ENCODE results near the gene SMC1B. TPM values are rescaled to one million over a fixed set of nuclear protein-coding genes. Genes with fewer than 3 reads are reported as not detected.

SMC1B gene
- total RNA-seq, 3 donors from 2014 or later = not detected

GRCh38 chr22:45435544-45436139 is 22.2 kb upstream of the SMC1B start:
- DNase-seq (ENCODE audit: low spot score in 2 of 2) = peak; percentile 83 to 89
- TF ChIP-seq CTCF (IDR thresholded peaks at IDR 0.05) (peak; percentile 96 to 99 (median 99)), POLR2A (IDR thresholded peaks at IDR 0.05) (no peak), POLR2AphosphoS5 (IDR thresholded peaks at IDR 0.05) (peak; percentile 61 to 74 (median 74))
- intact Hi-C loops (cut with DNase I; ENCODE audit: low total_unique reads) = loop anchor here (1.0 kb wide), 1 partner anchor 10 kb away; no protein-coding TSS in a partner anchor
- Histone ChIP-seq H3K4me1 (no peaks in the 10 kb centered on the region), H3K27me3 (no peaks in the 10 kb centered on the region), H3K27ac (peak overlapping the region; percentile 64 to 86), H3K36me3 (no peaks in the 10 kb centered on the region), H3K4me3 (peak overlapping the region in 2 of 3 donors; percentile 27 to 53), H3K9me3 (no peaks in the 10 kb centered on the region)

GRCh38 chr22:45434981-45435380 is 21.6 kb upstream of the SMC1B start:
- no peaks in the 10 kb centered on the region for H3K9me3 ChIP-seq
- no peaks in the 10 kb centered on the region for H3K36me3 ChIP-seq
- H3K4me3 ChIP-seq = no peak overlapping the region
- peak overlapping the region; percentile 64 to 86 for H3K27ac ChIP-seq
- H3K4me1 ChIP-seq = no peaks in the 10 kb centered on the region
- intact Hi-C loops (cut with DNase I; ENCODE audit: low total_unique reads) = loop anchor here (1.0 to 5.0 kb wide), 2 partner anchors 10 to 168 kb away; no protein-coding TSS in a partner anchor
- TF ChIP-seq POLR2A (IDR thresholded peaks at IDR 0.05) (no peak), POLR2AphosphoS5 (IDR thresholded peaks at IDR 0.05) (no peak), CTCF (IDR thresholded peaks at IDR 0.05) (no peak)
- H3K27me3 ChIP-seq = no peaks in the 10 kb centered on the region
- DNase-seq (ENCODE audit: low spot score in 2 of 2) = no peak

GRCh38 chr22:45430871-45431270 is 17.5 kb upstream of the SMC1B start:
- intact Hi-C loops (cut with DNase I; ENCODE audit: low total_unique reads) = loop anchor here (5.0 kb wide), 1 partner anchor 164 kb away; no protein-coding TSS in a partner anchor
- Histone ChIP-seq H3K36me3 (no peaks in the 10 kb centered on the region), H3K9me3 (peaks cover 0 to 3% of the 10 kb centered on the region in 2 donors), H3K4me3 (no peak overlapping the region), H3K27ac (no peak overlapping the region), H3K4me1 (no peaks in the 10 kb centered on the region), H3K27me3 (no peaks in the 10 kb centered on the region)
- TF ChIP-seq POLR2AphosphoS5 (IDR thresholded peaks at IDR 0.05) (no peak), POLR2A (IDR thresholded peaks at IDR 0.05) (no peak), CTCF (IDR thresholded peaks at IDR 0.05) (no peak)
- DNase-seq (ENCODE audit: low spot score in 2 of 2) = no peak

GRCh38 chr22:45429981-45430775 is 16.8 kb upstream of the SMC1B start:
- no peak for DNase-seq (ENCODE audit: low spot score in 2 of 2)
- Histone ChIP-seq H3K27me3 (no peaks in the 10 kb centered on the region), H3K27ac (no peak overlapping the region), H3K4me1 (no peaks in the 10 kb centered on the region), H3K9me3 (peaks cover 0 to 3% of the 10 kb centered on the region in 2 donors), H3K4me3 (no peak overlapping the region), H3K36me3 (no peaks in the 10 kb centered on the region)
- TF ChIP-seq POLR2A (IDR thresholded peaks at IDR 0.05) (no peak), CTCF (IDR thresholded peaks at IDR 0.05) (no peak), POLR2AphosphoS5 (IDR thresholded peaks at IDR 0.05) (no peak)
- intact Hi-C loops (cut with DNase I; ENCODE audit: low total_unique reads) = loop anchor here (5.0 kb wide), 1 partner anchor 163 kb away; no protein-coding TSS in a partner anchor

- no peaks in the 10 kb centered on the region for H3K36me3 ChIP-seq
- no peaks in the 10 kb centered on the region for H3K27me3 ChIP-seq
- H3K4me1 ChIP-seq = no peaks in the 10 kb centered on the region
- H3K9me3 ChIP-seq = peaks cover 0 to 3% of the 10 kb centered on the region in 2 donors
- no peak for DNase-seq (ENCODE audit: low spot score in 2 of 2)
- H3K4me3 ChIP-seq = no peak overlapping the region
- TF ChIP-seq POLR2AphosphoS5 (IDR thresholded peaks at IDR 0.05) = no peak
- no peak for TF ChIP-seq POLR2A (IDR thresholded peaks at IDR 0.05)
- no peak for TF ChIP-seq CTCF (IDR thresholded peaks at IDR 0.05)
- intact Hi-C loops (cut with DNase I; ENCODE audit: low total_unique reads) = no loop called here
- no peak overlapping the region for H3K27ac ChIP-seq
These were observed 16.0 kb upstream of the SMC1B start for GRCh38 chr22:45429424-45429823.

Data from breast epithelium (tissue), 4 donors.